Epithelial cell of prostate (primary cell): ENCODE measurements around the gene LPP.
"Not testable (repeated sequence)": the region's sequence is repeated elsewhere in the genome, so short reads cannot be mapped to it uniquely, and the experiment has no call there.

Experiments used
- DNase-seq: peaks from one replicate; pipeline ENCODE4 v3.0.0-alpha.2; 2011; ENCODE audit warnings: low read depth, low spot score
- H3K27ac ChIP-seq: fragments of 450-650 bp; 2 replicates; pipeline ENCODE4 v1.5.1; 2017; ENCODE audit warnings: mild to moderate bottlenecking

The LPP gene

DNA sequence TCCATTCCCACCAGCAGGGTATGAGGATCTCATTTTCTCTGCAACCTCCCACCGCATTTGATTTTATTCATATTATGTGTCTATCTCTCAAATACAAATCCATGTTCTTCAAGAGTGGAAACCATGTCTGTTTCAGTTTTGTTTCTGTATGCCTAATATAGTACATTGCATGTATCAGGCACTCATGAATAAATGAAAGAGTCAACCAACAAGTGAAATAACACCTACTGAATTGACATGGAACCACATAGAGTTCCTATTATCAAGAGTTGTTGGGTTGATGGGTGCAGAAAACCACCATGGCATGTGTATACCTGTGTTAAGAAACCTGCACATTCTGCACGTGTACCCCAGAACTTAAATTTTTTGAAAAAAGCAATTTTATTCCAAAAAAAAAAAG, 466.8 kb downstream of the LPP start:
- DNase-seq: no peak

GRCh38 chr3:188624384-188624783, 470.4 kb downstream of the LPP start:
- H3K27ac ChIP-seq: no peak overlapping the region

More for the DNA sequence above, 466.8 kb downstream of the LPP start:
- H3K27ac ChIP-seq: no peak overlapping the region

DNA sequence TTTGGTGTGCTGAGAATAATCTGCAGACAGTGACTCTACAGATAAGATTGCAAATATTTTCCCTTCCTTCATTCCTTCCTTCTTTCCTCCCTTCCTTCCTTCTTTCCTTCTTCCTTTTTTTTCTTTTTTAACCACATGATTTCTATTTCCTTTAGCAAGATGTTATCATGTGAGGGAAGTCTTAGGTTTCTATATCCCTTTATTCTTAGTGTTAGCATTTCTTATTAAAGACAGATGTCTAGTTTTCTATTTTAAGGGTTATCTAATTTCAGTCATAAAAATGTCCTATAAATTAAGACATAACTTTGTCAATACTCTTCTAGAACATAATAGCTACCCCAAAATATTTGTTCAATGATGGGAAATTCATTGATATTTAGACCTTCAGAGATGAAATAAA, 470.9 kb downstream of the LPP start:
- DNase-seq: no peak
- H3K27ac ChIP-seq: no peak overlapping the region

More at GRCh38 chr3:188624384-188624783, 470.4 kb downstream of the LPP start:
- no peak for DNase-seq

GRCh38 chr3:188627652-188628051, 473.7 kb downstream of the LPP start:
- no peak for DNase-seq
- peak overlapping the region; percentile 56 for H3K27ac ChIP-seq

DNA sequence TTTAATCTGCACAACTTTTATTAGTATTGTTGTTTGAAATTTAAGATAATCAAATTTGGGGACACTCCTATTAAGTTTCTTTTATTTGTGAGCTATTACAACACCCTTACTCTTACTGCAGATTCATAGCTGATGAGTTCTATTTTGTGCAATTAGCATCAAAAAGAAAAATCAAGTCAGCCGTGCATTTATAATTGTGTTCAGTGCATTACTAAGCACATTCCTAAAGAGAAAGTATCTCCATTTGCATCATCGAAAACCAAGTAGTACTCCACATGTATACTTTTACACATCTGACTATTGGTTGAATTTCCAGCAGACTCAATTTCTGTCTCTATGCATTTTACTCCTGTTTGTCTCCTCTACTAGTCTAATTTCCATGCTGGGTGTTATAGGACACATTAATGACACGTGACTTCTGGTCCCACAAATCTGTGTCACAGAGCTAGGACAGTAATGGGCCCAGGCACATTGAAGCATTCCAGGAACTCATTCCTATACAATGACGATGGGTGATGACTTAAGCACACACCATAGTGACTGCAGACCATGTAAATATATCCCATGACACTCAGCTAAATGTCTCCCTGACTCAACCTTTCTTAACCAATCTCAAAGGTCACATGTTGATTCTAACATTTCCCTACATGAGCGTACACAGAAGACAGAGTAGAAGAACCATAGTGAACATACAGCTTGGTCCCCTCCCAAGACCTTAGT, 477.5 kb downstream of the LPP start:
- DNase-seq: peak; percentile 68
- H3K27ac ChIP-seq: peak overlapping the region; percentile 77

- no peak for DNase-seq
- H3K27ac ChIP-seq: peak overlapping the region; percentile 77
These were observed 479.2 kb downstream of the LPP start for GRCh38 chr3:188633206-188633605.

DNA sequence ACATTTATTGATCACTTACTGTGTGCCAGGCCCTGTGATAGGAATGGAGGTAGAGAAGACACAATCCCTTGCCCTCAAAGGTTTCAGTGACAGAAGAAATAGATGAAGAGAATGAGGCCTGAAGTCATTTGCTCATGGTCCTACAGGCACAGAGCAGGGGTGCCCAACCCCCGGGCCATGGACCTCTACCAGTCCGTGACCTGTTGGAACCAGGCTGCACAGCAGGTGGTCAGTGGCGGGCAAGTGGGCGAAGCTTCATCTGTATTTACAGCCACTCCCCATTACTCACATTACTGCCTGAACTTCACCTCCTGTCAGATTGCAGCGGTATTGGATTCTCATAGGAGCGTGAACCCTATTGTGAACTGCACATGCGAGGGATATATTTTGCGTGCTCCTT, 480.3 kb downstream of the LPP start:
- DNase-seq: no peak
- no peak overlapping the region for H3K27ac ChIP-seq

DNA sequence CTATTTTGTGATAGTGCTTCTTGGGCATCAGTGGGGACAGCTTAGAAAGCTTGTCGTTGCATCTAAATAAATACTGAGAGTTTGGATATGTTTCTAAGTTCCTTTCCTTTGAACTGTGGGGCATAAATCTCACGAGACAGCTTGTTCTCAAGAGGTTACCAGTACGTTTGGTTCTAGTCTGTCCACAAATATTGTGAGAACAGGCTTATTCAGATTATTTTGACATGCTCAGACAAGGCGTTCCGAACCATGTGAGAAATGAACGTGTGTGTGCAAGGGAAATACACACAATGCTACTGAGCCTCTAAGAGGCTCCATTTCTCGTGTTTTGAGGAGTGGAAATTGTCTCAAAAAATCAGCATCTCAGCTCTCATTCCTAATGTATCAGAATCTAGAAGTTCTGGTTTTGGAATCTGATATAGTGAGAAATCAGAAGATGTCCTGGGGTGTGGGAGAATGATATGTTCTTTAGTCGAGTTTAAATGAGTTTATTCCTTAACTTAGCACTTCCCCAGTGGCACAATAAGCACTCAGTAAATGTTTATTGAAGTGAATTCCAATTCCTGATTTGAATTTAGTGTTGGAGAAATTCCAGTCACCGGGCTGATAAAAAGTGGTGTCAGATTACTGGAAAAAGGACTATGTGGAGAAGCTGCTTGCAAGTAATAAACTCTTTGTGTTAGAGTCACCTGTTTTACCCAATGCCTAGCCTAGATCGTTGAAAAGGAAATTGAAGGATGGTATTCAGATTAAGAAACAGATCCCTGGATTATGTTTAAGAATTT, 481.5 kb downstream of the LPP start:
- no peak overlapping the region for H3K27ac ChIP-seq
- no peak for DNase-seq

DNA sequence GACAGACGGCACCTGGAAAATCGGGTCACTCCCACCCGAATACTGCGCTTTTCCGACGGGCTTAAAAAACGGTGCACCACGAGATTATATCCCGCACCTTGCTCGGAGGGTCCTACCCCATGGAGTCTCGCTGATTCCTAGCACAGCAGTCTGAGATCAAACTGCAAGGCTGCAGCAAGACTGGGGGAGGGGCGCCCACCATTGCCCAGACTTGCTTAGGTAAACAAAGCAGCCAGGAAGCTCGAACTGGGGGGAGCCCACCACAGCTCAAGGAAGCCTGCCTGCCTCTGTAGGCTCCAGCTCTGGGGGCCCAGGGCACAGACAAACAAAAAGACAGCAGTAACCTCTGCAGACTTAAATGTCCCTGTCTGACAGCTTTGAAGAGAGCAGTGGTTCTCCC, 482.3 kb downstream of the LPP start:
- not testable (repeated sequence) for H3K27ac ChIP-seq, DNase-seq

GRCh38 chr3:188641076-188641475, 487.1 kb downstream of the LPP start:
- no peak for DNase-seq
- H3K27ac ChIP-seq: no peak overlapping the region

GRCh38 chr3:188643736-188644135, 489.8 kb downstream of the LPP start:
- DNase-seq: no peak
- no peak overlapping the region for H3K27ac ChIP-seq

DNA sequence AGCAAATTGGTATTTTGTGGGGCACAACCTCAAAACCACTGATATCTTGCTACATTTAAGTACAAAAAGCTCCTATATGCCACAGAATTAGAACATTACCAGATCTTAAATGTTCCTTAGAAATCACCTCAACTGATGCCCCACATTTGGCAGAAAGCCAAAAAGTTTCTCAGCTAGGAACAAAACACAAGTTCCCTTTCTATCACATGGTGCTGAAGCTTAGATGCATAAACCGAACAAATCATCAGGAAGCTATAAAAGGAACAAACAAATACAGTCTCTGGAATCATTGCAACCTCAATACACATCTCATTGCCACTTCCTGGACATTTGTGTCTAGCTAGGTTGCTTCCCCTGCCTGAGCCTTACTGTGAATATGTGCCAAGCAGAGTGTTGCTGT, 492.6 kb downstream of the LPP start:
- H3K27ac ChIP-seq: no peak overlapping the region
- no peak for DNase-seq

DNA sequence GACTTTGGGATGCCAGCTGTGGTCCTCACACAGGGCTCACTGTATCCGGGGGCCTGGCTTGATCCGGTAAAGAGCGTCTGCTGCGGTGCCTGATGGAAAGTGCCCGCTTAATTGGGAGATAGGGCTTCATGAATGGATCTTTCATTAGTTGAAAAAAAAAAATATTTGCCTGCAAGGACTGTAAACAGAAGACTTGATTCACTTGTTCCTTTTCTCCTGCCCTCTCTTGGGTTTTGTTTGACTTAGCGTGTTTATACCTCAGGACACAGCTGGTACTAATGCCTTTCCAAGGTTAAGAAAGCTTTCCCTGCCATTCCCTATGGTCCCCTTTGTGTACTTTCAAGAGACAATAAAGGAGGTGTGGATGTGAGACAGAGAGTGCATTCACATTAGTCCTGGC, 493.3 kb downstream of the LPP start:
- no peak for DNase-seq
- no peak overlapping the region for H3K27ac ChIP-seq

- H3K27ac ChIP-seq: no peak overlapping the region
- no peak for DNase-seq
These were observed 495.6 kb downstream of the LPP start for GRCh38 chr3:188649521-188649920.

DNA sequence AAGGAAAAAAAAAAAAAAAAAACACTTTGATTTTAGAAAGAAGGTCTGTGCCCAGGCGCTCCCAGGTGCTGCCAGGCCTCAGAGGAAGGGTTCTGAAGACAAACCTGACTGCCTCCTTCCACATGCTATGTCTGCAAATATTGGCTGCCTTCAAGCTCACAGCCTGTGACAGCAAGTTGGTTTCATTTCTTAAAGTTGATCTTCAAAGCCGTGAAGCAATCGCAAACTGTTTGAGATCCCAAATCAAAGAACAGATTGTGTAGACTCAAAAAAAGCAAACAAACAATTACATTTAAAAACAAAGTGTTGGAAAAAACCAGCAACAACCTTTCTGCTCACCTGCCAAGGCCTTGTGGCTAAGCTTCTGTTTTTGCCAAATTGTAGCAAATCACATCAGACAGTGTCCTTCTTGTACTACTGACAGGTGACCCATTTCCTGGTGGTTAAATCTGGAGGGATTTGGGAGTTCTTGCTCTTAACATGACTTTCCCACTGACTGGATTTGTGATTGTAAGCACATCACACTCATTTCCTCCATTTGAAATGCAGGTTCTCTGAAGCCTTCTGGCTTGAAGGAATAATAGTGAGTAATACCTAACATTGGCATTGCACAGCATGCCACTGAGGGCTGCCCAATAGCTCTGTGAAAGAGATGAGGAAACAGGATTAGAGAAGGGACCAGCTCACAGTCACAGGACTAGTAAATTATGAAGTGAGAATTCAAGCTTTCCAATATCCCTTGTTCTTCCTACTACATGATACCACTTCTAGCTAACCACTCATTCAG, 502.4 kb downstream of the LPP start:
- peak; percentile 57 for DNase-seq
- H3K27ac ChIP-seq: peak overlapping the region; percentile 60

DNA sequence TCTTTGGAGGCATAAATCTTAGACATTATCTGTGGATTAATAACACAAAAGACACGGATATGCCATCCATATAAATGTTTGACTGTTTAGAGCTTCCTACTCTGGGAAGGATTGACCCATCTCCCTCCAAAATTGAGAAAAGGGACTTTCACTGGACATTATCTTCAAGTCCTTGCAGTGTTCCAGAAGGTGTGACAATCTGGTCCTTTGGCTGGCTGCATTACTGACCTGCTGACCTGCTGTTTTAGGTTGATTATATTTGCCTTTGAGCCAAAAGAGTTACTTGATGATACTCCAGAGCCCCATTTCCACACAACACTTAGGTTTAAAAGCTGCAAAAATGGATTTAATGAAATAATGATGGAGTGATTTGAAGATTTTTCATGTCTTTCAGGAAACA, 504.6 kb downstream of the LPP start:
- DNase-seq: no peak
- H3K27ac ChIP-seq: no peak overlapping the region

DNA sequence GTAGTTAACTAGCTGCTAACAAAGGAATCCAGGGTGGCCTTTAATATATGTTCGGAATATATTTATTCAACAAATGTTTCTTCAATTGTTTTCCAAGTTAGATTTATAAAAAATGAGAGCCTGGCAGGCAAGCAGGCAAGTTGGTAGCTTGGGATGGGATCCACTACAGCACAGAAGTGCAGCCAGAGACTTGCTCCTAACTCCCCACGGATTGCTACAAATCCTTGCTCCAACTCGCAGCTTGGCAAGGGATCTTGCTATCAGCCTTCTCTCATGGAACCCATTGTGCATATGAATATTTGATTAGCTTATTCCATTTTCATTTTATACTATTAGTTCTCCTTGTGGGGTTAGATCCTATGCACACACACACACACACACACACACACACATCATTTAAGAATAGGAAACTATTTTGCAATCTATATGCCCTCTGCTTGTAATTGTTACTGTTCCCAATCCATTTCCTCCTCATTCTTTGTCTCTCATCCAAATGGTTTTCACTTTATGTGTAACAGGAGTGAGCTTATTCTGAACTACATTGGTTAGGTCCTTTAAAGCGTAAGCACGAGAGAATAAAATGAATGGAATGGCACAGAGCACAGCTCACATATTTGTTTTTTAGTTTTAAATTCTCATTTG, 505.6 kb downstream of the LPP start:
- DNase-seq: no peak
- no peak overlapping the region for H3K27ac ChIP-seq

DNA sequence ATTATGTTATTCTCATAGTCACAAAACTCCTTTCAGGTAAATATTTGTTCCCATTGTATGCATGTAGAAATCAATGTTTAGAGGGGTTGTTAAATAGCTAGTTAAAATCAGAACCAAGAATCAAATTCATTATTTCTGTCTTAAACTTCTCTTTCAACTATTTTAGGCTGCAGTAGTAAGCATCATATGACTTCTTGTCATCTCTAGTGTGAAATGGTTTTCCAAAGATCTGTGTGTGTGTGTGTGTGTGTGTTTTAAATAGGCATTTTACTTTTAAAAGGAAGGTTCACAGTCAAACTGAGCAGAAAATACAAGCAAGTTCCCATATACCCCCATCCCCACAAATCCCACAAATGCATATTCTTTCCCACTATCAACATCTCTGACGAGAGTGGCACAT, 506.5 kb downstream of the LPP start:
- DNase-seq: no peak

DNA sequence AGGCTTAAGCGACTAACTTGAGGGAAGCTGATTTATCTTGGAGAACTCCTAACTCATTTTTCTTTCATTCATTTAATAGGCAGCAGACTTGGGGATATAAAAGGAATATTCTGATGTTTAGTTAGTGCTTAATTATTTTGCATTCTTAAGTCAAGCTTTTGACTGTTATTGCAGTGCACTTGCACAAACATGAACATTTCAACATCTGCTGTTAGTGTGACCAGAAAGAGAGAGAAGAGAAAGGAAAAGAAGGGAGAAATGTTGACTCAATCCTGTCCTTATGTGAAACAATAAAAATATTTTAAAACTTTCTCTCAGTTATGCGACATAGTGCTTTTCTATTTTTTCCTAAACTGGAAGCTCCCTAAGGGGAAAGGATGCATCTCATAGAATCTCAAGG, 507.8 kb downstream of the LPP start:
- DNase-seq: no peak
- no peak overlapping the region for H3K27ac ChIP-seq

More for the DNA sequence above, 506.5 kb downstream of the LPP start:
- H3K27ac ChIP-seq: no peak overlapping the region

DNA sequence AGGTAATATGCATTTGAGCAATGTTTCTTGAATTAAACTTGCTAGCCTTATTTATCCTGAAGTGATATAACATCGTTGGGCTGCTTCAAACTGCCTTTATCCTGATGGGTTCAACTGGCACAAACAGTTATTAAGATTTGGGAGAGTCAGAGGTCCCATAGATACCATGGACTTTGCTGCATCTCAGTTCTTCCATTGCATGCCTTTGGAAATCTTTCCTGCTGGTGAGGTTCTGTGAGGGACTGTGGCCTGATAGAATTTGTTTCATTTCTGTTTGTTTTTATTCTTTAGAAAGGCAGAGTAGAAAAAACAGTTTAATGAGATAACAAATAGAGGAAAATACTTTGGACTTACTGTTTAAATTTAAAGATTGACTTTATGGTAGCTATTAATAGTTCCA, 508.3 kb downstream of the LPP start:
- H3K27ac ChIP-seq: no peak overlapping the region
- DNase-seq: no peak
